HepG2 (cell line): ENCODE results near the gene ASL. TPM values are rescaled to one million over a fixed set of nuclear protein-coding genes. Genes with fewer than 3 reads are reported as not detected.

Experiments
- ATF7-NPFF ChIP-seq: sonication (generic); formaldehyde crosslinking; IDR thresholded peaks from 2 replicates; pipeline ENCODE4 v1.8.1; 2023; ENCODE audit warnings: mild to moderate bottlenecking, low read depth, missing genetic modification reagents, moderate library complexity
- CTCF ChIP-seq: sonication (generic); formaldehyde crosslinking; IDR thresholded peaks from 2 replicates; pipeline ENCODE4 v1.5.0; 2020; ENCODE audit warnings: mild to moderate bottlenecking, missing genetic modification reagents, moderate library complexity
- HDAC1 ChIP-seq: sonication (generic); formaldehyde crosslinking; IDR thresholded peaks from 2 replicates; pipeline ENCODE4 v1.5.1; 2020; ENCODE audit warnings: mild to moderate bottlenecking, missing genetic modification reagents
- HNRNPL ChIP-seq: fragments of 200-400 bp; formaldehyde crosslinking; IDR thresholded peaks from 2 replicates; pipeline ENCODE4 v1.6.1; 2017; ENCODE audit warnings: mild to moderate bottlenecking, low read depth, low read length
- KMT2A ChIP-seq: sonication (generic); formaldehyde crosslinking; IDR thresholded peaks from 2 replicates; pipeline ENCODE4 v1.4.0; 2020; ENCODE audit warnings: missing genetic modification reagents
- NRL ChIP-seq: sonication (generic); formaldehyde crosslinking; IDR thresholded peaks from 2 replicates; pipeline ENCODE4 v1.5.0; 2020; ENCODE audit warnings: missing genetic modification reagents, mild to moderate bottlenecking, moderate library complexity, borderline replicate concordance
- PHF20 ChIP-seq: sonication (generic); formaldehyde crosslinking; IDR thresholded peaks from 2 replicates; pipeline ENCODE4 v1.5.0; 2020; ENCODE audit warnings: mild to moderate bottlenecking, missing genetic modification reagents
- RAD51 ChIP-seq: fragments of 450-650 bp; IDR thresholded peaks from 2 replicates; pipeline ENCODE4 v1.6.1; 2016; ENCODE audit warnings: borderline replicate concordance
- REPIN1 ChIP-seq: sonication (generic); formaldehyde crosslinking; IDR thresholded peaks from 2 replicates; pipeline ENCODE4 v1.8.0; 2022; ENCODE audit warnings: missing genetic modification reagents, low read depth, mild to moderate bottlenecking, borderline replicate concordance
- RFX5 ChIP-seq: IDR thresholded peaks from 2 replicates; pipeline ENCODE4 v1.6.1; 2011; ENCODE audit warnings: low read depth, low read length, improper control_type of control experiment
- TGIF2 ChIP-seq: IDR thresholded peaks from 2 replicates; pipeline ENCODE4 v1.6.1; 2016; ENCODE audit warnings: control low read depth, missing compliant biosample characterization
- ZBTB4 ChIP-seq: sonication (generic); formaldehyde crosslinking; IDR thresholded peaks from 2 replicates; pipeline ENCODE4 v1.4.0; 2020; ENCODE audit warnings: missing genetic modification reagents, mild to moderate bottlenecking, borderline replicate concordance
- ZFP90 ChIP-seq: sonication (generic); formaldehyde crosslinking; IDR thresholded peaks from 2 replicates; pipeline ENCODE4 v1.8.0; 2022; ENCODE audit warnings: missing genetic modification reagents, mild to moderate bottlenecking, inconsistent platforms, borderline replicate concordance
- ZFP91 ChIP-seq: sonication (generic); formaldehyde crosslinking; IDR thresholded peaks from 2 replicates; pipeline ENCODE4 v1.9.0; 2022; ENCODE audit warnings: missing genetic modification reagents, mild to moderate bottlenecking, borderline replicate concordance
- ZNF232 ChIP-seq: sonication (generic); formaldehyde crosslinking; IDR thresholded peaks from 2 replicates; pipeline ENCODE4 v1.4.0; 2020; ENCODE audit warnings: missing genetic modification reagents, borderline replicate concordance
- ZNF264 ChIP-seq: sonication (generic); formaldehyde crosslinking; IDR thresholded peaks from 2 replicates; pipeline ENCODE4 v1.4.0; 2020; ENCODE audit warnings: missing genetic modification reagents
- ZNF296 ChIP-seq: sonication (generic); formaldehyde crosslinking; conservative IDR thresholded peaks from 2 replicates; pipeline ENCODE4 v1.5.0; 2020; ENCODE audit warnings: mild to moderate bottlenecking, missing genetic modification reagents
- ZNF569 ChIP-seq: sonication (generic); formaldehyde crosslinking; IDR thresholded peaks from 2 replicates; pipeline ENCODE4 v1.5.0; 2020; ENCODE audit warnings: mild to moderate bottlenecking, missing genetic modification reagents, moderate library complexity, borderline replicate concordance
- ZNF607 ChIP-seq: sonication (generic); formaldehyde crosslinking; IDR thresholded peaks from 2 replicates; pipeline ENCODE4 v1.5.1; 2020; ENCODE audit warnings: missing genetic modification reagents, mild to moderate bottlenecking, borderline replicate concordance
- ZNF713 ChIP-seq: sonication (generic); formaldehyde crosslinking; IDR thresholded peaks from 2 replicates; pipeline ENCODE4 v1.4.0; 2020; ENCODE audit warnings: mild to moderate bottlenecking, missing genetic modification reagents
- ZNF788 ChIP-seq: sonication (generic); formaldehyde crosslinking; IDR thresholded peaks from 2 replicates; pipeline ENCODE4 v1.5.0; 2020; ENCODE audit warnings: mild to moderate bottlenecking, missing genetic modification reagents, borderline replicate concordance
- polyA plus RNA-seq, 8 experiments: library from polyadenylated mRNA; depleted of rRNA in 3 of 8; stranded (reverse) in 7 of 8; unstranded in 1 of 8; fragments of >200 nt; fragmentation: Illumina TruSeq in 4 of 8; extraction: Trizol in 4 of 8; gene quantifications; 2 replicates each; pipeline versions ENCODE4 v1.2.1 to v1.2.3, GENCODE V29; 2011 to 2016; ENCODE audit warnings: low read depth in 4 of 8, missing spikeins in 1 of 8, mixed read lengths in 1 of 8; ENCODE audit not compliant: insufficient read depth in 1 of 8
- total RNA-seq, 5 experiments: library from RNA; depleted of rRNA; stranded (reverse); fragments of >200 nt; fragmentation: Illumina TruSeq; extraction: Trizol; gene quantifications; 2 replicates each; pipeline ENCODE4 v1.2.3, GENCODE V29; 2016; ENCODE audit warnings: low read depth in 1 of 5

The ASL gene
- total and polyA plus RNA-seq, 2 of the 13 experiments (the other 11 are each of a cell fraction or from before 2014, with no cell fraction given) = 71.4 to 96.5 TPM

GRCh38 chr7:66075590-66076461 lies at the start of gene ASL (continued):
- TF ChIP-seq ATF7-NPFF (CRISPR knock-in tag) (peak; percentile 91), ZBTB4 (CRISPR knock-in tag) (no peak), KMT2A (CRISPR knock-in tag) (peak; percentile 52), ZNF232 (CRISPR knock-in tag) (peak; percentile 80; the same call in 1 of the 2 replicates), ZNF607 (CRISPR knock-in tag) (peak; percentile 68; the same call in 1 of the 2 replicates), ZNF264 (CRISPR knock-in tag) (0 out of 2 replicates have a peak, but pooled peaks have one; percentile 33), HNRNPL (0 out of 2 replicates have a peak, but pooled peaks have one; percentile 46), ZFP91 (CRISPR knock-in tag) (peak; percentile 72; the same call in 1 of the 2 replicates), ZFP90 (peak; percentile 53; the same call in 1 of the 2 replicates), TGIF2 (CRISPR knock-in tag) (peak; percentile 97), RAD51 (no peak), CTCF (peak; percentile 7; the same call in 1 of the 2 replicates), HDAC1 (CRISPR knock-in tag) (peak; percentile 86), ZNF569 (CRISPR knock-in tag) (0 out of 2 replicates have a peak, but pooled peaks have one; percentile 60), ZNF713 (CRISPR knock-in tag) (no peak), RFX5 (peak; percentile 38; the same call in 1 of the 2 replicates), PHF20 (peak; percentile 49), ZNF788 (CRISPR knock-in tag) (no peak), NRL (CRISPR knock-in tag) (no peak; the same call in 1 of the 2 replicates), REPIN1 (peak; percentile 85; the same call in 1 of the 2 replicates), ZNF296 (peak; percentile 78; the same call in 1 of the 2 replicates)
